PC-3 (cell line): ENCODE measurements around the gene SLC22A3.

Source experiments
- CTCF ChIP-seq: fragments of 300-600 bp; sonication (generic); conservative IDR thresholded peaks from 2 replicates; pipeline ENCODE4 v1.5.1; 2017; ENCODE audit warnings: antibody characterized with exemption, low read depth, mild to moderate bottlenecking, low read length
- EZH2 ChIP-seq: fragments of 300-600 bp; sonication (generic); IDR thresholded peaks from one replicate; pipeline ENCODE4 v1.6.1; 2017; ENCODE audit warnings: antibody characterized with exemption, mild to moderate bottlenecking, low read length; ENCODE audit not compliant: unreplicated experiment
- EZH2phosphoT487 ChIP-seq: fragments of 300-600 bp; sonication (generic); IDR thresholded peaks from 2 replicates; pipeline ENCODE4 v1.6.1; 2018; ENCODE audit warnings: mild to moderate bottlenecking, antibody characterized with exemption, low read length, borderline replicate concordance

- TF ChIP-seq CTCF = no peak
- TF ChIP-seq EZH2phosphoT487 = no peak
- TF ChIP-seq EZH2 = no peak
Measured at GRCh38 chr6:160312900-160313299, 35.3 kb upstream of the SLC22A3 start.
